Stimulated activated CD4-positive, alpha-beta T cell treated with anti-CD3 and anti-CD28 coated beads, Interleukin-12 subunit alpha, Interleukin-12 subunit beta, amount 100 ng/mL, for 24 hours (primary cell): Measurements from ENCODE around the gene GPRC5D.

ENCODE experiments used
- DNase-seq, 2 experiments: peaks; one replicate each; pipeline ENCODE4 v3.0.0-alpha.2; 2020; ENCODE audit warnings: low read depth in 2 of 2

The GPRC5D gene

DNA sequence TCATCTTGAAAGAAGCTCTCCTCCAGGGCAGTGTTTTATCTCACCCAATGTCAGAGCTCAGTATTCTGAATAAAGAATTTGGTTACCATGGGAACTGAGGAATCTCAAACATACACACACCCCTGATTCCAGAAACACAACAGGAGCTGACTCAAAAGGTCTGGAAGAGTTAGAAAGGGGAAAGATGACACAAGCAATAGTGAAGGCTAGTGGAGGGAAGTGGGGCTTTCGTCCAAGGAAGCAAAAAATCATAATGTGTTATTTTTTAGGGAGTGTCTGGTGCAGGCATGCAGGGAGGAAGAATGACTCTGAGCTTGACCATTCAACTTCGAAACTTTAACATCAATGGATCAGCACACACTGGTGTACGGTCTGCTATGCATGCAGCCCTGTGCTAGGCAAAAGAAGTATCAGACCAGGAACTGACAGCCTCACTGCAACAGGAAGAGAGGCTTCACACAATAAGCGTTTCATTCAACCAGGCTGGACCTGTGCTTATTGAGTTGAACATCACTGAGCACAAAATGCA, 27.8 kb upstream of the GPRC5D start:
- no peak for DNase-seq

DNA sequence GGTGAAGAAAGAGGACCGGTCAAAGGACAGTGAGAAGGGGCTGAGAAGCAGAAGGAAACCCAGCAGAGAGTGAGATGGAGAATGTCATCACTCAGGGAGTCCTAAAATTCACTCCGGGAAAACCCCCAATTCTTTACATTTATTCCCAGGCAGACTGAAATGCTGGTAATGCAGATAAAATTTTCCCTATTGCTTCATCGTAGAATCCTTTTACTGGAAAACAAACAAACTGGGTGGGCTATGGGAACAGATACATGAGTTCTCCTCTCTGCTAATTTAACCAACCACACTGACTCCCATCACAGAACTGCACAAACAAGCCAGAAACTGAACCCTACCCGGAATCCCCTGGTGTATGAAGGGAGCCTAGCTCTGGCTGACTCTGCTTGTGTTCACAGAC, 27.2 kb upstream of the GPRC5D start:
- no peak for DNase-seq

DNA sequence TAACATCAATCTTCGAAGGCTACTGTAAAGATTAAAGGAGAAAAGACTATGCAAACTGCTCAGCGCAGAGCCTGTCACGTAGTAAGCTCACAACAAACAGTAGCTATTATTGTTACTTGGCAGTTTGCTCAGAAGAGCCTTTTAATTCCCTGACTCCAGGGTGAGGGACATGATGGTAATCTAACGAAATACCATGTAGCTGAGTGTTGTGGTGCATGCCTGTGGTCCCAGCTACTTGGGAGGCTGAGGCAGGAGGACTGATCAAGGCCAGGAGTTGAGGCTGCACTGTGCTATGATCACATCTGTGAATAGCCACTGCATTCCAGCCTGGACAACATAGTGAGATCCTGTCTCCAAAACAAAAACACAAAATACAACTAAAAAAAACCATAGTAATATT, 25.3 kb upstream of the GPRC5D start:
- DNase-seq = no peak

DNA sequence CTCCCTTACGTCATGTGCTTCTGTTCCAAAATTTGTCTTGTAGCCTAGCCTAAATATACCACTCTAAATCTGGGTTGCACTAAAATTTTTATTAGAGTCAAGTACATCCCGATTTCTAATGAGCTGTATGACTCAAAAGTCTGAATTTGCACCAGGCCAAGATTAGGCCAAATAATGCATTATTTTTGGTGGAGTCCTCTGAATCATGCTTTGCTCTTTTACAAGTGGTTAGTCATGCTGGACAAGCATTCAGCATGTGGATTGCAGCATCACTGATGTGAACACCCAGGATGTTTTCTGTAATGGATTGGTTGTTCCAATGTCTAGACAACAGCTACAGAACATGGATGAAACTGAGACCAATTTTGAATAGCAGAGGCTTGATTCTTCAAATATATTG, 24.4 kb upstream of the GPRC5D start:
- no peak for DNase-seq

DNA sequence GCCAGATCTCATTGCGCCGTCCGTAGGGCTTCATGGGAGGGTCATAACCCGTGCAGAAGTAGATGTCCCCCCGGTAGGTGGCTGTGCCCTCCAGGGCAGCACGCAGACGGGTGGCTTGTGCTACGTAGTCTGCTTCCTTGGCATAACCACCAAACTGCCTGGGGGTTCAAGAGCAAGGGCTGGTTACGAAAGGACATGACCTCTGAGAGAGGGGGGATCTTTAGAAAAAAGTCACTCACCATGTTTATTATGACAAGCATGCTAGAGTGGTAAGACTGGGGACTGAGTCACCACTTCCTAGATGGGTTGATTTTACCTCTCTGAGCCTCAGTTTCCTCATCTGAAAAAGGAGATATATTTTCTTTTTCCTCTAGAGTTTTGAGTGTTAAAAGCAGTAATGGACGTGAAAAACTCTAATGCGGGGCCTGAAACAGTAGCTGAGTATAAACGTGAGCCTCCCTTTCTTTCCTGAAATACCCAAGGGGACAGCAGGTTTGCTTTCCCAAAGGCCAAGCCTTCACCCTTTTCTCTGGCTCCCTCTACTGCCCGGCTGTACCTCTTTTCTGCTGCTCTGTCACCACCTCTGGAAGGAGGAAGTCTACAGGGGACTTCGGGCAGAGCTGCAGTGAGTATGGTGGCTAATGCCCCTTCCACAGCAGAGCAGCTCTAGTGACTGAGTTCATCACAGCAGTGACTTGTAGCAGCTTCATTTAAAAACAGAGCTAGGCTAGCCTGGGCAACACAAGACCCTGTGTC, 23.5 kb upstream of the GPRC5D start:
- no peak for DNase-seq

DNA sequence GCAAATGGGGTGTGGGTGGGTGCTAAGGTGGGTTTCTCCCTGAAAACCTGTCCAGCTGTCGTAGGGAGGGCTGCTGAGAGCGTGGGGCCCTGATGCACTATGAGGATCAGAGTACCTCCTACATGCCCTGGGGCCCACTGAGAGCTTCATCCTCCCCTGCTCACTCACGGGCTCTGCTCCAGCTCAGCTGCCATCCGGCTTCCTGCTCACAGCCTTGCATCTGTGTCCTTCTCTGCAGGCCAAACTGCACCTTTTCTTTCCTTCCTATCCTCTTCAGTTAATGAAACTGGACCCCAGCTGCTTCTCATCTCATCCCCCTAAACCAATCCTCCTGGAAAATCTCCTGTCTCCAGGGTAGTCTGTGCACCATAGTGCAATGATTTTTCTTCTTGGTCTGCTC, 22.2 kb upstream of the GPRC5D start:
- no peak for DNase-seq

DNA sequence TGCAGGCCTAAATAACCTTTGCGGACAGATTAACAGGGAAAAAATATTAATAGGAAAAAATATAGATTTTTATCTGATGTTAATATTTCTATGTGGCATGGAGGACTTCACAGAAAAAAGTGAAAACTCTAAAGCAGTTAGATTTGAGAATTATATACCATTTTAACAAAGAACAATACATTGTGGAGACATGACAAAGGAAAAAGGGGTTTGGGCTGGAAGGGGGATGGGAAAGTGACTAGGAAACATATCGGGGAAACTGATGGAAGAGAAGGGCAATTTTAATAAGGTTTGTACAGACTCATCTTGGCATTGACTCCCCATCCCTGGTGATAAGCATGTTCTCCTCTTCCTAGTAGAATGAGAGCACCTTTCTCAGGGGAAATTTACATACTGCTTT, 21.0 kb upstream of the GPRC5D start:
- no peak for DNase-seq

DNA sequence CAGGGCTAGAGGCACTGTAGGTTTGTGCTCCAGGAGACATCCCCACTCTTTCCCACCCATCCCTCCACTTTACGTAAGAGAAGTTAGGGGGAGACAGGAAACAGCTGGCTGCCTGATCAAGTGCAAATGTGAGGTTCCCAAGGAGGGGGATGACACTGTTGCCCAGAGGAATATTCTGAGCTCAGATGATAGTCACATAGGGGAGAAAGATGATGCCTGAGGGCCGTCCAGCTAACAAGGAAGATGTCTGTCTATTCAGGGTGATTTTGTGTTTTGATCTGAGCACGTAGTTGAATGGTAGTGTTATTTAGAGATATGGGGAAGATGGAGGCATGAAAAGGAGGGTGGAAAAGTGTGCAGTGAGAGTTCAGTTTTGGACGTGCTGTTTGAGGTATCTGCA, 13.9 kb upstream of the GPRC5D start:
- no peak for DNase-seq

DNA sequence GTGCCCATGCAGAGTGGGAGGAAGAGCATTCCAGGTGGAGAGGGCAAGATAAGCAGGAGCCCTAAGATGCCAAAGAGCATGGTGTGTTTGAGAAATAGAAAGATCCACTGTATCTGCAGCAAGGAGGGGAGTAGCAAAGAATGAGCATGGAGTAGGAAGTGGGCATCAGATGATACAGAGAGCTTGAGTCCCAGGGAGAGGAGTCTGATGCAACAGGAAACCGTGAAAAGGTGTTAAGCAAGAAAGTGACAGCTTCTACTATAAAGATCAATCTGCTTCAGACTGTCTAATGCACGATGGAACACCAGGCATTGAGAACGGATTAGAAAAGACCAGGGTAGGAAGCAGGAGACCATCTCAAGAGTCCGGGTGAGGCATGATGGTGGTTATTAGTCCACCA, 12.3 kb upstream of the GPRC5D start:
- no peak for DNase-seq

DNA sequence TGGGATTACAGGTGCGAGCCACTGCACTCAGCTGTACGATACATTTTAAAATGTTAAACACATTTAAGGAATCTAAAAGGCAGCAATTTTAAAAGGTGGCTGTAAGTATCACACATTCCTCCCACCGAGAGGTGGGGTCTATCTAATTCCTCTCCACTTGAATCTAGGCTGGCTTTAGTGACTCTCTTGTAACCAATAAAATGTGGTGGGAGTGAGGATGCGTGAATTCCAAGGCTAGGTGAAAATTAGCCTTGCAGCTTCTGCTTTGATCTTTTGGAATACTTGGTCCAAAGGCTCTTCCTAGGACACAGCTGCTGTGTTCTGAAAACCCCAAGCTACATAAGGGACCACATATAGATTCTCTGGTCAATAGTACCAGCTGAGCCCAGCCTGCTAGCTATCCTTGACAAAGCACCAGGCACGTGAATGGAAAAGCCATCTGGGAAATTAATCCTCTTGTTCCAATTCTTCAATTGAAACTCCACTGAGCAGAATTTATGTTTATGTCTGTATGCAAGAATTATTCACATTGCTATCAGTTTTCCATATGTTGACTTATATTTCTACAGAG, 8.8 kb upstream of the GPRC5D start:
- no peak for DNase-seq

DNA sequence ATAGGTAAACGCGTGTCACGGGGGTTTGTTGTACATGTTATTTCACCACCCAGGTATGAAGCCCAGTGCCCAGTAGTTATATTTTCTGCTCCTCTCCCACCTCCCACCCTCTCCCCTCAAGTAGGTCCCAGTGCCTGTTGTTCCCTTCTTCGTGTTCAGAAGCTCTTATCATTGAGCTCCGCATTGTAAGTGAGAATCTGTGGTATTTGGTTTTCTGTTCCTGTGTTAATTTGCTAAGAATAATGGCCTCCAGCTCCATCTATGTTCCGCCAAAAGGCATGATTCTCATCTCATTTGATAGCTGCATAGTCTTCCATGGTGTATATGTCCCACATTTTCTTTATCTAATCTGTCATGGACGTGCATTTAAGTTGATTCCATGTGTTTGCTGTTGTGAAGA, 6.9 kb upstream of the GPRC5D start:
- DNase-seq = no peak

DNA sequence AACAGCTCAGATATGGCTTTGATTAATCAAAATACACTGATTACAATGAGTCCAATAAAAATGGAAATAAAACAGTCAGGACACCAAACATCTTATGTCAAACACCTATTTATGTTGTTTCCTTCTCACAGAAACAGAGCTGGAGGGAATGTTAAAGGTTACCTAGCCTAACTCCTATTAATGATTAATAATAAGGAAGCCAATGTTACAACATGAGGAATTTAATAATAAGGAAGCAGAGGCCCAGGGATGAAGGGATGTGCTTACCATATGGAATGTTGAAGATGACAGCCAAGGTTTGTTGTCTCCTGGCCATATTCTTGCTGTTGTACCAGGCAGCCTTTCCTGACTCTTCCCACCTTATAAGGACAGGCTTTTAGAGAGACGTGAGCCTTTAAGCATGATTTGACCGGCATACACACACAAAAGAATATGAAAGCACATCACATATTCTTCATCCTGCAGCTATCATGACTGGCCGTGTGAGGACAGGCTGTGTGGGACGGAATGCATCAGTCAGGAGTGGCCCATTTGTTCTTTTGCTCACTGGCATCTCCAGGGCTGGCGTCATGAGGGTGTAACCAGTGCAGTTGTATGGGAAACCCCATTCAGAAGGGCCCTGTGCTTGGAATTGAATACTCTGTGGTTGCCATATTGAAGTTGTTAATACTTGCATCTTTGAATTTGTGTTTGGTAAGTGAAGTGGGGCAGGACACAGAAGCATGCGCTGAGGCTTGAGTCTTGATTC, 3.1 kb upstream of the GPRC5D start:
- DNase-seq = no peak

DNA sequence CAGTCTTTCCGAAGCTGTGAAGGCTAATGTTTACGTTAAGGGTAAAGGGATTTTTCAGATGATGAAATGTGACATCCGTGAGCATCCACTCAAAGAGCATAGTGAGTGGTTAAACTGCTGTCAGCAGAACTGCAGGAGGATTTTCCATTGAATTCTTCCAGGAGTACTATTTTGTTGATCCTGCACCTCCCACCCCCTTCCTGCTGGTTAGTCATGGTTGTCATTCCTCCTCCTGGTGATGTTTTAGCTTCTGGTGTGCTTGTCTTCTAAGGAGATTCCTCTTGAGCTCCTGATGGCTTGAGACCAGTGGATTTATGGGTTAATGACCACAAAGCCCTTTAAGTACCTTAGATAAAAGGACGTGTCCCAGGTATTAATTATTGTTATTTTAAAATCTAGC, 2.4 kb upstream of the GPRC5D start:
- no peak for DNase-seq

DNA sequence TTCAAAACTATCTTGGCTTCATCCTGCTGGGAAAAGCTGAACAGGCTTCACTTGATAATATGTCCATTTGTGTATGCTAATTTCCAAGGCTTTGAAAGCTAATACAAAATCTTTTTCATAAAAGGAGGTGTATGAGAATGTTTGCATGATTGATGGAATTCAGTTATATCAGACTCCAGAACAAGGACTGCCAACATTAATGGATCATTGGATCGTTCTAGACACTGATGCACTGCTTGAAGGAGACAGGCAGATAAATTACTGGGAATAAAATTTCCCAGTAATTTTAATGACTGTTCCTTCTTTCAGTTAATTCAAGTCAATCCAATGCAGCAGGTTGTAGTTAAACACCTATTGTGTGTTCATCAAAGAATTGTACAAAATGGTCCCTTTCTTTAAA, 466 bp downstream of the GPRC5D start:
- DNase-seq = no peak

DNA sequence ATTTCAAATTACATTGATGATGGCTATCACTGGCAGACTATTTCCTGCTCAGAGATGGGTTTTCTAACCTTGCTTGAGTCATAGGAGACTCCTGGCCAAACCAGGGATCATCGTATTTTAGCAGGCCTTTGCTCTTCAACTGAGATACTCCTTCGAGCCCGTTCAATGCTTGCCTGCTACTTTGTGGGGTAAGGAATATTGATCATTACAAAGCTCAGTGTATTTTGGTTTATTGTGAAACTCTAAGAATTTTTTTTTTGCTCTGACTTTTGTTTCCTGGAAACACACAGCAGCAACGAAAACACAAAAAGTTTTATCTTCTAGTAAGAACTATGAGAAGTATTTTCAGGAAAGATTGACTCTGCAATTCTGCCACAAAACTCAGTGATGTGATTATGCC, 4.1 kb downstream of the GPRC5D start:
- no peak for DNase-seq

DNA sequence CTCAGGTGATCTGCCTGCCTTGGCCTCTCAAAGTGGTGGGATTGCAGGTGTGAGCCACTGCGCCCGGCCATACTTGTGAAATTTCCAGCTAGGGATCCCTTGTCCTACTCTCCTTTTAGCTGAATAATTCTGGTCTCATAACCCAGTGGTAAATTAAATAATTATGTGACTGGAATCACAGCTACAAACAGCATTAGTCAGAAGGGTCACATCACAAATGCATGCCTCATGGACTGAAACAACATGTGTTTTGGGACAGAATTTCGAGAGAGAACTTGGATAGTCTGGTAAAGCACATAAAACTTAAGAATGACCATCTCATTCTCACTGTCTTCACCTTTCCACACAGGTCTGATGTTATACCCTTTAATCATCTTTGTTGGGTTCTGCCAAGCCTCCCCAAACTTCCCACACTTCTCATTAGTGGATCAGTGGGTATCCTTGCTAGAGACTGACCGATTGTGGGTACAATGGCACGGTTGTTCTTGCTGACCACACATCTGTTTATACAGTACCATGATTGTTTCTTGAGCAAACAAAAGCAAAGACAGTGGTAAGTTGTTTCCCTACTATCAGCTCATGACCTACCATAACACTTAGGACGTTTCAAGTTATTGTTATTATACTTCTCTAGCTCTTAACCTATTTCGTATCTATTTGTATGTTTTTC, 5.1 kb downstream of the GPRC5D start:
- DNase-seq = no peak

DNA sequence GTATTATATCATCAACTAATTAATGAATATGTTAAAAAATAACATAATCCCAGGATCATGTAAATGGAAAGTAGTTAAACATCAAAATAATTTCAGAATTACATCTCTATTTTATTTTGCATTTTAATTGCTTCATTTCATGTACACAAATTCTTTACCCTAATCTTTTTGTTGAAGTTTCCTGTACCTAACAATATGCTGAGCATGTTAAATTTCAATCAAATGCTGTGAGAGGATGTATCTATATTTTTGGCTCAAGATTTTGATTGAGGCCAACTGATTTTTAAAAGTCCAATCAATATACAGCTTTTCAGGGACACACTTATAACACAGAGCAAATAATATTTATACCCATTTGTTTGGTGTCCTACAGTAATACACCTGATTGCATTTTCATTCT, 6.4 kb downstream of the GPRC5D start:
- no peak for DNase-seq

DNA sequence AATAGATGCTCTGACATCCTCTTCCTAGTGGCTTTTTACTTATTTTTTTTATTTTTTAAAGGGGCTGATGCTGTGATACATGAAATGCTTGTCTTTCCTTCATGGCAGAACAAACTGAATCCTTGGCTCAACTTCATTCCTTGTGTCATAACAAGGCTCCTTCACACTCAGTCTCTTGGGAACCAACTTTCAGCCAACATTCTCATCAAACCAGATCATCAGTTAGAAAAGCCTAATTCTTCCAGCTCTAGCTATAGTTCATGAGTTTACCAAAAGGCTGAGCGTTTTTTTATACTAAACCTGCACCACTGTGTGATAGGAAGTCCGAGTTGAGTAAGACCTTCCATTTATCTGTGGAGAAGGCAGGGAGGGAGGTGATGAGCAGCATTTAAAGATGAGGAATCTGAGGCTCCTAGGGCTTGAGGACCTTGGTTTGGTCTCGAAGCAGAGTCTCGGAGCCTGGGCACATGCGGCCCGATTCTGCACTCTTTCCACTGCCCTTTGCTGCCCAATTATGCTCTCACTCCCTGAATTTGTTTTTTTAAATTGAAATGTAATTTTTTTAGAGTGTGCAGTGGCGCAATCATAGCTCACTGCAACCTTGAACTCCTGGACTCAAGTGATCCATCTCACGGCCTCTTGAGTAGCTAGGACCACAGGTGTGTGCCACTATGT, 8.2 kb downstream of the GPRC5D start:
- DNase-seq = no peak

DNA sequence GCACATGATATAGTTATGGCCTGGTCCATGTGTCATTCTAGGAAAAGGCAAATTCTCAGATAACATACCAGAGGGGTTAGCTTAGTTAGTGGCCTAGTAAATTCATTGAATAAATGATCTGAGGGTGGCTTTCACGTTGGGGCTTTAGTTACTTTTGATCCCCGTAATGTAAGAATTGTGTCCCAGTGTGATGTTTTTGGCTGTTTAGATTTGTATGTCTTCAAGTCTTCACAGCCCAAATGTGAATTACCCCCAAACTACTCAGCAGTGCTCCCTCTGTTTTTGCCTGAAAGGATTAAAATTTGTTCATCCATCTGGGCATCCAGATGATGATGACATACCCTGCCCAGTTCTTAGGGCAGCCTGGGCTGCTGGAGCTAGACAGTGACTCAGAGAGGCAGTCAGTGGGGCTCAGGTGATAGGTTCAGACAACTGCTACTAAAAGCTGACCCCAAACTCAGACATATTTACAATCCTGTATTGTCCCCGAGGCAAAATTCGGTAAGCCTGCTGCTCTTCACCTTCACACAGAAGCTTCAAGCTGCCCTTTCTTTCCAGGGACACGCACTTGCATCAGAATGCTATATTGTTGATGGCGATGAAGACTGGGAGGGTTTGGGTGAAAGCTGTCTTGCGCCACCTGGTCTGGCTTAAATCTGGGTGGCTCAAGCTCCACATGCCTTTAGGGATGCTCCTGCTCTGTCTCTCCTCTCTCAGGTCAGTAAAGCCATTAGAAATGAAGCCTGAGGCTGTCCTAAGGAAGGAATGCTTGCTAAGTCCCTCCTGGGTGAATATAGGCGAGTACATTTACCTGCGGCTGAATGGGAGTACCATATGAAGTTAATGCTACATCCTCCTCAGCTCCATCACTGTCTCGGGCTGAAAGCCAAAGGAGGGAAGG, 10.3 kb downstream of the GPRC5D start:
- no peak for DNase-seq

DNA sequence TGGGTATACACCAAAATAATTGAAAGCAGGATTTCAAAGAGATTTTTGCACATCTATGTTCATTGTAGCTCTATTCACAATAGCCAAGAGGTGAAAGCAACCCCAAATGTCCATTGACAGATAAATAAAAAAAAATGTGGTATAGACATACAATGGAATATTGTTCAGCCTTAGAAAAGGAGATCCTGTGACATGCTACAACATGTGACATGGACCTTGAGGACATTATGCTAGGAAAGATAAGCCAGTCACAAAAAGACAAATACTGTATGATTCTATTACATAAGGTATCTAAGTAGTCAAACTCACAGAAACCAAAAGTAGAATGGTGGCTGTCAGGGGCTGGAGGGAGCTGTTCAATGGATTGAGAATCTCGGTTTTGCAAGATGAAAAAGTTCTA, 12.1 kb downstream of the GPRC5D start:
- DNase-seq = no peak

DNA sequence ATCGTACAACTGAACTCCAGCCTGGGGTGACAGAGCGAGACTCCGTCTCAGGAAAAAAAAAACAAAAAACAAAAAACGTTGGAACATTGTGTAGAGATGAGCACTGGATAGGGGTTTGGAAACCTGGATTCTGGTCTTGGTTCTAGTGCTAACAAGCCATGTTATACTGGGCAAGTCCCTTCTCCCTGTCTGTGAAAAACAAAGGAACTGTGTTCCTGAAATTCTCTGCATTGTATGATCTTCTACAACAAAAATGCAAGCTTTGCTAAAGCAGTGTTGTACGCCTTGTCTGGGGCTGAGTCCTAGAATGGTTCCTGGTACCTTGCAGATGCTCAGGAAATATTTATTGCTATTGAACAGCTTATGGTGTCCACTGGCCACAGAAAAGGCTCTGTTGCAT, 13.4 kb downstream of the GPRC5D start:
- DNase-seq = no peak
